ENCODE results near the gene IFT80.

GRCh38 chr3:160331127-160331937 lies 67.7 kb downstream of the IFT80 start:
- no peak for TF ChIP-seq CTCF (IDR thresholded peaks at IDR 0.05)
- no peak for TF ChIP-seq POLR2A (IDR thresholded peaks at IDR 0.05)
